Measurements from ENCODE around the gene ZC3H12C.

GRCh38 chr11:110162216-110162615 is 69.0 kb downstream of the ZC3H12C start:
- TF ChIP-seq EZH2 (IDR thresholded peaks at IDR 0.05; ENCODE audit: borderline replicate concordance, low read length) (no peak), CTCF (conservative IDR thresholded peaks at IDR 0.05 in 1 of 2, IDR thresholded peaks at IDR 0.05 in 1 of 2; ENCODE audit: extremely low read depth in 1 of 2, insufficient read depth in 1 of 2, low read depth in 1 of 2, low read length in 2 of 2) (no peak)

Measured in mammary epithelial cell (primary cell).